ENCODE results near the gene AQP12A.

GRCh38 chr2:240662681-240663080, 29.0 kb upstream of the AQP12A start:
- no peak for TF ChIP-seq SMC3 (conservative IDR thresholded peaks at IDR 0.05; ENCODE audit: insufficient read depth, low read depth, low read length)
- no peak for TF ChIP-seq MEF2A (IDR thresholded peaks at IDR 0.05; ENCODE audit: control insufficient read depth, low read depth, low read length)
- TF ChIP-seq CBX1 (IDR thresholded peaks at IDR 0.05; ENCODE audit: low read depth), result no peak
- no peak for TF ChIP-seq ZBED1 (IDR thresholded peaks at IDR 0.05)
- no peak for TF ChIP-seq EP300 (IDR thresholded peaks at IDR 0.05; ENCODE audit: low read length)
- TF ChIP-seq SMAD3 (CRISPR knock-in tag; conservative IDR thresholded peaks at IDR 0.05), result no peak
- no peak for TF ChIP-seq CBFB (CRISPR knock-in tag; IDR thresholded peaks at IDR 0.05)
- TF ChIP-seq ZNF79 (CRISPR knock-in tag; IDR thresholded peaks at IDR 0.05; ENCODE audit: low read depth), result no peak
- TF ChIP-seq TCF7L2 (IDR thresholded peaks at IDR 0.05; ENCODE audit: low read depth, low read length), result no peak
- no peak for TF ChIP-seq ZNF780A (CRISPR knock-in tag; IDR thresholded peaks at IDR 0.05)
- no peak for TF ChIP-seq MED1 (CRISPR knock-in tag; IDR thresholded peaks at IDR 0.05; ENCODE audit: borderline replicate concordance)
- no peak for TF ChIP-seq RFX1 (IDR thresholded peaks at IDR 0.05)
- no peak for TF ChIP-seq CREB3L1 (IDR thresholded peaks at IDR 0.05; ENCODE audit: borderline replicate concordance, low read depth)
